Measurements from ENCODE around the gene GNAS-AS1.
A peak's percentile ranks its signal among the peaks of the same experiment; 100 is the strongest.

Gene GNAS-AS1

DNA sequence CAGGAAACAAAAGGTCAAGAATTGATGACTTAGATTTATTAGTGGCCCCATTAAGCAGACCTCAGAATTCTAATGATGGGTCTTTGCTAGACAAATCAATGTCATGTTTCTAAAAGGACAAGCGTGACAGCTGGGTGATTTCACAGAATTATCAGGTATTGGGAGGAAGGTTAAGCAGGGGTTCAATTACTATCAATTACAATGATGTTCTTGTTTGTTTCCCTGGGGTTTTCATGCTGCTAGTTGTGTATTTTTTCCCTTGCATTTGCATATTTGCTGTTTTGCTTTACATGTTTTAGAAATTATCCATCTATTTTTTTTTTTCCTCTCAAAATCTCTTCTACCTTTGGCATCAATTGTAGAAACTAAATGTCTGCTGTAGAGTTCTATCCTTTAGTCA, 29.7 kb upstream of the GNAS-AS1 start:
- no peak overlapping the region for H2AK5ac ChIP-seq (ENCODE audit: low read depth, low read length)
- no peak overlapping the region for H3K14ac ChIP-seq (ENCODE audit: low read length)
- H2BK5ac ChIP-seq (ENCODE audit: low read length) = no peak overlapping the region
- H3K27me3 ChIP-seq (ENCODE audit: control insufficient read depth in 3 of 3, insufficient read depth in 3 of 3, low read depth in 1 of 3, low read length in 3 of 3) = no peaks in the 10 kb centered on the region
- H3K4me1 ChIP-seq (ENCODE audit: control insufficient read depth in 2 of 2, insufficient read depth in 1 of 2, low read depth in 1 of 2, low read length in 2 of 2) = peaks cover 43 to 48% of the 10 kb centered on the region in 2 donors
- no CpG with 5 or more reads among the region's 1 CpG for WGBS, 2 donors (ENCODE audit: extremely low coverage in 2 of 2, insufficient read length in 2 of 2, insufficient replicate concordance in 1 of 2)
- H4K8ac ChIP-seq (ENCODE audit: low read depth, low read length) = no peak overlapping the region
- no peak for DNase-seq (ENCODE audit: low spot score)
- no peak overlapping the region for H3K4ac ChIP-seq (ENCODE audit: low read length)
- H4K91ac ChIP-seq (ENCODE audit: low read depth, low read length, poor library complexity) = no peak overlapping the region
- H3K23ac ChIP-seq (ENCODE audit: low read depth, low read length, poor library complexity) = no peak overlapping the region
- no peak overlapping the region for H2BK15ac ChIP-seq (ENCODE audit: low read length)
- H3K36me3 ChIP-seq (replicated peaks in 1 of 2; ENCODE audit: control insufficient read depth in 2 of 2, insufficient read depth in 2 of 2, low read length in 2 of 2) = no peaks in the 10 kb centered on the region
- H3K4me2 ChIP-seq (ENCODE audit: insufficient read depth, low read length, poor library complexity, severe bottlenecking) = no peak overlapping the region
- H2AFZ ChIP-seq (ENCODE audit: low read length) = no peak overlapping the region
- H3K18ac ChIP-seq (ENCODE audit: low read length) = no peak overlapping the region
- H2BK12ac ChIP-seq (ENCODE audit: low read length) = no peak overlapping the region
- no peaks in the 10 kb centered on the region for H3K79me1 ChIP-seq (ENCODE audit: low read depth, low read length)
- H2BK120ac ChIP-seq (ENCODE audit: low read depth, low read length) = no peak overlapping the region
- H3K4me3 ChIP-seq (ENCODE audit: low read length in 2 of 2) = no peak overlapping the region
- no peak overlapping the region for H3K27ac ChIP-seq (replicated peaks; ENCODE audit: low read length)
- no peaks in the 10 kb centered on the region for H3K9me3 ChIP-seq (replicated peaks in 1 of 2; ENCODE audit: control insufficient read depth in 2 of 2, insufficient read depth in 1 of 2, low read depth in 1 of 2, low read length in 2 of 2)
- H3K9ac ChIP-seq (ENCODE audit: low read depth, low read length, poor library complexity) = no peak overlapping the region

DNA sequence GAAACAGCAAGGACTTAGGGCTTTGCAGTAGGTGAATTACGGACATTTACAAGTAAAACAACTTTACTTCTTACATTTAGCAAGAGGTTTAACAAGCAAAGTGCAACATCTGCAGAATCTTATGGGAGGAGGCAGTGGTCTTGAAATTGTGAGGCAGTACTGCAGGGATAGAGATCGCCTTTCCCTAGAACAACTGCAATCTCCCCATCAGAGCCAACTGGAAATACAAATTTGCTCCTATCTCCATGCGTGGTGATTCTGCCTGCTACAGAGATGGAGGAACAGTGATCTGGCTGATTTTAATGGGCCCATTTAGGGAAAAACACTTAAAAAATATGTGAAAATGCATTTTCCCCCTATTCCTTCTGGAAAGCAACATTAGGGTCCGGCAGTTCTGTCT, 27.7 kb upstream of the GNAS-AS1 start:
- H2AFZ ChIP-seq (ENCODE audit: low read length) = peak overlapping the region; percentile 77
- no peak overlapping the region for H2BK15ac ChIP-seq (ENCODE audit: low read length)
- H2BK5ac ChIP-seq (ENCODE audit: low read length) = no peak overlapping the region
- no peak overlapping the region for H3K23ac ChIP-seq (ENCODE audit: low read depth, low read length, poor library complexity)
- H2AK5ac ChIP-seq (ENCODE audit: low read depth, low read length) = no peak overlapping the region
- no peak for DNase-seq (ENCODE audit: low spot score)
- peak overlapping the region; percentile 25 for H3K18ac ChIP-seq (ENCODE audit: low read length)
- H3K4me2 ChIP-seq (ENCODE audit: insufficient read depth, low read length, poor library complexity, severe bottlenecking) = no peak overlapping the region
- no peaks in the 10 kb centered on the region for H3K79me1 ChIP-seq (ENCODE audit: low read depth, low read length)
- peaks cover 42 to 45% of the 10 kb centered on the region in 2 donors for H3K4me1 ChIP-seq (ENCODE audit: control insufficient read depth in 2 of 2, insufficient read depth in 1 of 2, low read depth in 1 of 2, low read length in 2 of 2)
- no peaks in the 10 kb centered on the region for H3K36me3 ChIP-seq (replicated peaks in 1 of 2; ENCODE audit: control insufficient read depth in 2 of 2, insufficient read depth in 2 of 2, low read length in 2 of 2)
- H4K91ac ChIP-seq (ENCODE audit: low read depth, low read length, poor library complexity) = no peak overlapping the region
- H3K9ac ChIP-seq (ENCODE audit: low read depth, low read length, poor library complexity) = no peak overlapping the region
- no peaks in the 10 kb centered on the region for H3K9me3 ChIP-seq (replicated peaks in 1 of 2; ENCODE audit: control insufficient read depth in 2 of 2, insufficient read depth in 1 of 2, low read depth in 1 of 2, low read length in 2 of 2)
- H3K14ac ChIP-seq (ENCODE audit: low read length) = no peak overlapping the region
- no peak overlapping the region for H3K4ac ChIP-seq (ENCODE audit: low read length)
- H3K27me3 ChIP-seq (ENCODE audit: control insufficient read depth in 3 of 3, insufficient read depth in 3 of 3, low read depth in 1 of 3, low read length in 3 of 3) = no peaks in the 10 kb centered on the region
- no peak overlapping the region for H4K8ac ChIP-seq (ENCODE audit: low read depth, low read length)
- no CpG with 5 or more reads among the region's 4 CpGs for WGBS, 2 donors (ENCODE audit: extremely low coverage in 2 of 2, insufficient read length in 2 of 2, insufficient replicate concordance in 1 of 2)
- peak overlapping the region; percentile 84 for H3K27ac ChIP-seq (replicated peaks; ENCODE audit: low read length)
- H2BK120ac ChIP-seq (ENCODE audit: low read depth, low read length) = no peak overlapping the region
- H2BK12ac ChIP-seq (ENCODE audit: low read length) = no peak overlapping the region
- peak overlapping the region in 1 of 2 donors; percentile 8 for H3K4me3 ChIP-seq (ENCODE audit: low read length in 2 of 2)

- Histone ChIP-seq H3K4me3 (ENCODE audit: low read length in 2 of 2) (peak overlapping the region in 1 of 2 donors; percentile 8), H3K79me1 (ENCODE audit: low read depth, low read length) (no peaks in the 10 kb centered on the region), H2BK5ac (ENCODE audit: low read length) (no peak overlapping the region), H3K27ac (replicated peaks; ENCODE audit: low read length) (peak overlapping the region; percentile 84), H3K23ac (ENCODE audit: low read depth, low read length, poor library complexity) (no peak overlapping the region), H2BK12ac (ENCODE audit: low read length) (no peak overlapping the region), H2AK5ac (ENCODE audit: low read depth, low read length) (no peak overlapping the region), H4K8ac (ENCODE audit: low read depth, low read length) (no peak overlapping the region), H3K4me2 (ENCODE audit: insufficient read depth, low read length, poor library complexity, severe bottlenecking) (peak overlapping the region; percentile 32), H3K27me3 (ENCODE audit: control insufficient read depth in 3 of 3, insufficient read depth in 3 of 3, low read depth in 1 of 3, low read length in 3 of 3) (no peaks in the 10 kb centered on the region), H3K9me3 (replicated peaks in 1 of 2; ENCODE audit: control insufficient read depth in 2 of 2, insufficient read depth in 1 of 2, low read depth in 1 of 2, low read length in 2 of 2) (no peaks in the 10 kb centered on the region), H3K9ac (ENCODE audit: low read depth, low read length, poor library complexity) (no peak overlapping the region), H3K36me3 (replicated peaks in 1 of 2; ENCODE audit: control insufficient read depth in 2 of 2, insufficient read depth in 2 of 2, low read length in 2 of 2) (no peaks in the 10 kb centered on the region), H3K14ac (ENCODE audit: low read length) (no peak overlapping the region), H3K18ac (ENCODE audit: low read length) (peak overlapping the region; percentile 1), H2BK120ac (ENCODE audit: low read depth, low read length) (no peak overlapping the region), H2BK15ac (ENCODE audit: low read length) (no peak overlapping the region), H4K91ac (ENCODE audit: low read depth, low read length, poor library complexity) (no peak overlapping the region), H3K4ac (ENCODE audit: low read length) (no peak overlapping the region), H3K4me1 (ENCODE audit: control insufficient read depth in 2 of 2, insufficient read depth in 1 of 2, low read depth in 1 of 2, low read length in 2 of 2) (peaks cover 41 to 42% of the 10 kb centered on the region in 2 donors), H2AFZ (ENCODE audit: low read length) (peak overlapping the region; percentile 77)
- no peak for DNase-seq (ENCODE audit: low spot score)
- WGBS, 2 donors (ENCODE audit: extremely low coverage in 2 of 2, insufficient read length in 2 of 2, insufficient replicate concordance in 1 of 2) = no CpG with 5 or more reads among the region's 4 CpGs
These were observed 27.3 kb upstream of the GNAS-AS1 start for GRCh38 chr20:58877976-58878360.

DNA sequence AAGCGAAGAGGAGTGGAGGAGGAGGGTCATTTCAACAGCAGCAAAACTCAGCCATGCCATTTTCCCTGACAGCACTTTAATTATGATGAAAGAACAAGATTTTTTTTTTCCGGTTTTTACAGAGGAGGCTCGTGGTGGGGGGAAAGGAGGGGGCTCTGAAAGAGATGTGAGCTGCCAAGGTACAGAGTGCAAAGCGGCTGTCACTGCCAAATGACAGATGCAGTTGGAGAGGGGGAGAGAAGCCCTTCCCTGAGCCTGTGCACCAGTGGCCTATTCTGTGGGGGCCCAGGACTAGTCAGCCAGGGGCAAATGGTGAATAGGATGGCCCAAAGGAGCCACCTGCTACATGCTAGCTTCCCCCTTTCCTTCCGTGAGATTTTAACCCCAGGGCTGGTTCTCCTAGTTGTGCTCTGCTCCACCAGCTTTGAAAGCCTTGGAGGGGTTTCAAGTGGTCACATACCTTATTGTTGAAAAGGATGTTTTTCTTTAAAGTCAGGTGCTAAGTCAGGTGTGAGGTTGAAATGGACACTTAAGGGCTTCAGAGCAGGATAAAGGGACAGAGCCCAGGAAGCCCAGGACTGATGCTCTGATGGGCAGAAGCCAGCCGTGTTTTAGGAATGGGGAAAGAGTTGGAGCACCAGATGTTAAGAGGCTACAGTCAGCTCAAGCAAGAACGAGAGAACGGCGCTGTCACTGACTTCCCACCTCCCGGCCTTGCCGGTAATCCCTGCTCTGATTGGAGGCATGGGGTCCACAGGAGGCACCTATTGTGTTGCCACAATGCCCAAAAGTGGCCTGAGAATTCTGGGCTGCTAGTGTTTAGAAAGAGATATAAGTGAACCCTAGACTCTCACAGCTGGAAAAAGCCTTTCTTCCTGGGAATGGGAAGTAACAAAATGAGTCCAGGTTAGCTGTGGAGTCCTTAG, 26.6 kb upstream of the GNAS-AS1 start:
- Histone ChIP-seq H4K8ac (ENCODE audit: low read depth, low read length) (no peak overlapping the region), H3K14ac (ENCODE audit: low read length) (no peak overlapping the region), H3K9me3 (replicated peaks in 1 of 2; ENCODE audit: control insufficient read depth in 2 of 2, insufficient read depth in 1 of 2, low read depth in 1 of 2, low read length in 2 of 2) (no peaks in the 10 kb centered on the region), H3K79me1 (ENCODE audit: low read depth, low read length) (no peaks in the 10 kb centered on the region), H3K9ac (ENCODE audit: low read depth, low read length, poor library complexity) (no peak overlapping the region), H3K27ac (replicated peaks; ENCODE audit: low read length) (peak overlapping the region; percentile 84), H3K27me3 (ENCODE audit: control insufficient read depth in 3 of 3, insufficient read depth in 3 of 3, low read depth in 1 of 3, low read length in 3 of 3) (no peaks in the 10 kb centered on the region), H3K4ac (ENCODE audit: low read length) (no peak overlapping the region), H2BK12ac (ENCODE audit: low read length) (no peak overlapping the region), H2BK120ac (ENCODE audit: low read depth, low read length) (no peak overlapping the region), H2BK15ac (ENCODE audit: low read length) (no peak overlapping the region), H3K4me3 (ENCODE audit: low read length in 2 of 2) (peak overlapping the region in 1 of 2 donors; percentile 8), H3K36me3 (replicated peaks in 1 of 2; ENCODE audit: control insufficient read depth in 2 of 2, insufficient read depth in 2 of 2, low read length in 2 of 2) (no peaks in the 10 kb centered on the region), H4K91ac (ENCODE audit: low read depth, low read length, poor library complexity) (no peak overlapping the region), H3K4me2 (ENCODE audit: insufficient read depth, low read length, poor library complexity, severe bottlenecking) (peak overlapping the region; percentile 32), H2AFZ (ENCODE audit: low read length) (peak overlapping the region; percentile 77), H2AK5ac (ENCODE audit: low read depth, low read length) (no peak overlapping the region), H2BK5ac (ENCODE audit: low read length) (no peak overlapping the region), H3K4me1 (ENCODE audit: control insufficient read depth in 2 of 2, insufficient read depth in 1 of 2, low read depth in 1 of 2, low read length in 2 of 2) (peaks cover 38% of the 10 kb centered on the region in 2 donors), H3K18ac (ENCODE audit: low read length) (peak overlapping the region; percentile 65), H3K23ac (ENCODE audit: low read depth, low read length, poor library complexity) (no peak overlapping the region)
- DNase-seq (ENCODE audit: low spot score) = peak; percentile 58
- WGBS, 2 donors (ENCODE audit: extremely low coverage in 2 of 2, insufficient read length in 2 of 2, insufficient replicate concordance in 1 of 2) = no CpG with 5 or more reads among the region's 11 CpGs

Measured in neuronal stem cell (in vitro differentiated cells).